ENCODE measurements around the gene FBXO39. TPM values are rescaled to one million over a fixed set of nuclear protein-coding genes. Genes with fewer than 3 reads are reported as not detected.

Gene FBXO39
- total RNA-seq, 2 experiments from 2014 or later: not detected

GRCh38 chr17:6755731-6756184 is 20.3 kb upstream of the FBXO39 start, which contains the start of gene XAF1:
Gene XAF1, plus strand, starts transcription at chr17:6756046. Its CDS starts 33 bp downstream, at chr17:6756079.
- H4K20me1 ChIP-seq (ENCODE audit: insufficient read depth, low read length): no peaks in the 10 kb centered on the region
- intact Hi-C loops (cut with micrococcal nuclease; ENCODE audit: unreplicated experiment): no loop called here
- peak within 1 kb of the TSS; percentile 96 for H2AFZ ChIP-seq (ENCODE audit: low read length)
- peak within 1 kb of the TSS; percentile 45 for H3K4me3 ChIP-seq (ENCODE audit: low read depth, low read length, poor library complexity, severe bottlenecking)
- peaks cover 14% of the 10 kb centered on the region for H3K4me1 ChIP-seq (ENCODE audit: insufficient read depth, low read length, poor library complexity, severe bottlenecking)
- H3K36me3 ChIP-seq (ENCODE audit: insufficient read depth, low read length): no peaks in the 10 kb centered on the region
- no peaks in the 10 kb centered on the region for H3K9me2 ChIP-seq (ENCODE audit: insufficient read depth, low read length)
- no peak for TF ChIP-seq EZH2phosphoT487 (IDR thresholded peaks at IDR 0.05; ENCODE audit: borderline replicate concordance, low read depth, low read length)
- TF ChIP-seq, protein P1, sequence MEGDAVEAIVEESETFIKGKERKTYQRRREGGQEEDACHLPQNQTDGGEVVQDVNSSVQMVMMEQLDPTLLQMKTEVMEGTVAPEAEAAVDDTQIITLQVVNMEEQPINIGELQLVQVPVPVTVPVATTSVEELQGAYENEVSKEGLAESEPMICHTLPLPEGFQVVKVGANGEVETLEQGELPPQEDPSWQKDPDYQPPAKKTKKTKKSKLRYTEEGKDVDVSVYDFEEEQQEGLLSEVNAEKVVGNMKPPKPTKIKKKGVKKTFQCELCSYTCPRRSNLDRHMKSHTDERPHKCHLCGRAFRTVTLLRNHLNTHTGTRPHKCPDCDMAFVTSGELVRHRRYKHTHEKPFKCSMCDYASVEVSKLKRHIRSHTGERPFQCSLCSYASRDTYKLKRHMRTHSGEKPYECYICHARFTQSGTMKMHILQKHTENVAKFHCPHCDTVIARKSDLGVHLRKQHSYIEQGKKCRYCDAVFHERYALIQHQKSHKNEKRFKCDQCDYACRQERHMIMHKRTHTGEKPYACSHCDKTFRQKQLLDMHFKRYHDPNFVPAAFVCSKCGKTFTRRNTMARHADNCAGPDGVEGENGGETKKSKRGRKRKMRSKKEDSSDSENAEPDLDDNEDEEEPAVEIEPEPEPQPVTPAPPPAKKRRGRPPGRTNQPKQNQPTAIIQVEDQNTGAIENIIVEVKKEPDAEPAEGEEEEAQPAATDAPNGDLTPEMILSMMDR (conservative IDR thresholded peaks at IDR 0.05; ENCODE audit: low read length): no peak
- POLR2A ChIA-PET: interaction anchor here (0.6 kb wide), 1 partner anchor 73 kb away, joined by 4 read pairs; no protein-coding TSS in a partner anchor
- peak; percentile 27 for DNase-seq (ENCODE audit: low spot score)
- no TSS peak for BruUV-seq (replicated peaks)
- CTCF ChIA-PET (ENCODE audit: unreplicated experiment): no interaction called here
- no peaks in the 10 kb centered on the region for H3K9me3 ChIP-seq (ENCODE audit: low read length)
- H3K27ac ChIP-seq (ENCODE audit: low read depth, low read length, poor library complexity, severe bottlenecking): no peak within 1 kb of the TSS
- H3K4me2 ChIP-seq (ENCODE audit: low read length): peak within 1 kb of the TSS; percentile 70
- no peaks in the 10 kb centered on the region for H3K79me2 ChIP-seq (ENCODE audit: insufficient read depth, low read depth, low read length)

DNA sequence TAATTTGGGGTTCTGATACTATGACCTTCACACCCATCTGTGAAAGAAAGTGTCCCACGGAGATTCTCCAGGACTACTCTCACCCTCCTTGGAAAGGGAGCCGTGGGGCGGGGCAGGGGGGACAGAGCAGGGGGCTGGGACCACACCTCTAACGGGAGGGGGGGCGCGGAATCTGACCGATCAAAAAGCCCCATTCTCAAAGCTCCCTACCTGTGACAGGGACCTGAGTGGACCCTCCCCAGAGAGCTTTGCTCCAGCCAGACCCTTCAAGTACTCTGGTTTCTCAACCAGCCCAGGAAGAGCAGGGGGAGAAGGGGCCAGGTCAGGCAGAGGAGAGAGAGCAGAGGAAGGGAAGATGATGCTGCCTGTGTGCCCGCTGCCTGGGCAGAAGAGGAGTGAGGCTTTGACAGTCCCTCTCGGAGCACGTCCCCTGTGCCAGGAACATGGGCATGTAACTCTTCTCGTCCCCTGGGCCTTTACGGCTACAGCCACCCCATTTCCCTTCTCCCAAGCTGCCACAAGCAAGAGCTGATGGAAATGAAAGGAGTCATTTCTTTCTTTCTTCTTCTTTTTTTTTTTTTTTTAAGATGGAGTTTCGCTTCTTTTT is 19.5 kb upstream of the FBXO39 start:
- no TSS peak for BruUV-seq (replicated peaks)
- Histone ChIP-seq H4K20me1 (ENCODE audit: insufficient read depth, low read length) (no peaks in the 10 kb centered on the region), H3K79me2 (ENCODE audit: insufficient read depth, low read depth, low read length) (no peaks in the 10 kb centered on the region), H3K9me2 (ENCODE audit: insufficient read depth, low read length) (no peaks in the 10 kb centered on the region), H3K4me3 (ENCODE audit: low read depth, low read length, poor library complexity, severe bottlenecking) (peak overlapping the region; percentile 45), H3K4me2 (ENCODE audit: low read length) (peak overlapping the region; percentile 70), H3K9me3 (ENCODE audit: low read length) (no peaks in the 10 kb centered on the region), H3K36me3 (ENCODE audit: insufficient read depth, low read length) (no peaks in the 10 kb centered on the region), H3K27ac (ENCODE audit: low read depth, low read length, poor library complexity, severe bottlenecking) (no peak overlapping the region), H3K4me1 (ENCODE audit: insufficient read depth, low read length, poor library complexity, severe bottlenecking) (peaks cover 14% of the 10 kb centered on the region), H2AFZ (ENCODE audit: low read length) (peak overlapping the region; percentile 96)
- no peak for DNase-seq (ENCODE audit: low spot score)
- intact Hi-C loops (cut with micrococcal nuclease; ENCODE audit: unreplicated experiment): no loop called here
- ChIA-PET CTCF (ENCODE audit: unreplicated experiment) (no interaction called here), POLR2A (no interaction called here)
- no peak for TF ChIP-seq EZH2phosphoT487 (IDR thresholded peaks at IDR 0.05; ENCODE audit: borderline replicate concordance, low read depth, low read length)
- TF ChIP-seq, protein P1 (conservative IDR thresholded peaks at IDR 0.05; ENCODE audit: low read length): no peak

DNA sequence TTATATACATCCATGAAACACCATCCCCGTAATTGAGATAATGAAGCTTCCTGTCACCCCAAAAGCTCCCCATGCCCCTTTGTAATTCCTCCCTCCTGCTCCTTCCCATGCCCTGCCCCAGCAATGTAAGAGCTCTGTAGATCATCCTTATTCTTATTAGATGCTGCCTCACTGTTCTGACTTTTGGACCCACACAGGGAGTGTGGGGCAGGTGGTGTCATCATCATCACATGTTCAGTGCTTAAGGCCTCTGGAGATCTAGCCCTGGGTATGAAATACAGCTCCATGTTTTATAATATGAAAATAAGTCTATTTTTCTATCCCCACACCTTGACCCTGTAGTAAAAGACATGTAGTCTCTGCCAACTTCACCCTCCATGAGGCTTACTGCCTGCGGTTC is 18.3 kb upstream of the FBXO39 start:
- CTCF ChIA-PET (ENCODE audit: unreplicated experiment): no interaction called here
- intact Hi-C loops (cut with micrococcal nuclease; ENCODE audit: unreplicated experiment): no loop called here
- Histone ChIP-seq H4K20me1 (ENCODE audit: insufficient read depth, low read length) (no peaks in the 10 kb centered on the region), H3K79me2 (ENCODE audit: insufficient read depth, low read depth, low read length) (no peaks in the 10 kb centered on the region), H2AFZ (ENCODE audit: low read length) (no peak overlapping the region), H3K9me2 (ENCODE audit: insufficient read depth, low read length) (no peaks in the 10 kb centered on the region), H3K4me1 (ENCODE audit: insufficient read depth, low read length, poor library complexity, severe bottlenecking) (peaks cover 8% of the 10 kb centered on the region), H3K36me3 (ENCODE audit: insufficient read depth, low read length) (no peaks in the 10 kb centered on the region), H3K4me3 (ENCODE audit: low read depth, low read length, poor library complexity, severe bottlenecking) (no peak overlapping the region), H3K9me3 (ENCODE audit: low read length) (no peaks in the 10 kb centered on the region), H3K4me2 (ENCODE audit: low read length) (no peak overlapping the region), H3K27ac (ENCODE audit: low read depth, low read length, poor library complexity, severe bottlenecking) (no peak overlapping the region)
- no peak for DNase-seq (ENCODE audit: low spot score)
- BruUV-seq (replicated peaks): no TSS peak
- TF ChIP-seq, protein P1 (conservative IDR thresholded peaks at IDR 0.05; ENCODE audit: low read length): no peak
- TF ChIP-seq EZH2phosphoT487 (IDR thresholded peaks at IDR 0.05; ENCODE audit: borderline replicate concordance, low read depth, low read length): no peak
- POLR2A ChIA-PET: no interaction called here
